Mucosa of gallbladder (tissue), 1 donor: ENCODE measurements around the gene ABCA12. TPM values are rescaled to one million over a fixed set of nuclear protein-coding genes. Genes with fewer than 3 reads are reported as not detected.
A peak's percentile ranks its signal among the peaks of the same experiment; 100 is the strongest.

Experiments used
- DNase-seq: peaks from one replicate; pipeline ENCODE4 v3.0.0-alpha.2; 2020; ENCODE audit warnings: low spot score
- total RNA-seq: library from RNA; stranded (reverse); gene quantifications from one replicate; pipeline ENCODE4 v1.2.1, GENCODE V29; 2021
- donor health status: DM: no; HTN: no; CAD: no.

The ABCA12 gene
- total RNA-seq, 1 donor from 2014 or later: 0.03 TPM

DNA sequence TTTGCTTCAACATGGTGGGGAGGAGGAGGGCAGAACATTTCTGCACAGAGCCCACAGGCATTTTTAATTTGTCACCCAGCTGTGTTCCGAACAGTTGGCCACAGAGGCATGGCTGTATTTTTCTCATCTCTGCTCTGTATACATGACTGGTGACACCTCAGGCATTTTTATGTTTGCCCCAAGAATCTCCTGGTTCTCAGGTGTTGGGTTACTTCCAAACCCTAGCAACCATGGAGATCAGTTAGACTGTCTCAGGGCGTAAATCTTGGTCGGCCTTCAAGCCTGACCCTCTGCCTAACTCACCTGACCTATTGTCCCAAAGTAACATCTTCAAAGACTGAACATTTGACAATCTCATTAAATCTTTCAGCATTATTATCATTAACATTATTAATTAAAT is 100.0 kb downstream of the ABCA12 start:
- no peak for DNase-seq

DNA sequence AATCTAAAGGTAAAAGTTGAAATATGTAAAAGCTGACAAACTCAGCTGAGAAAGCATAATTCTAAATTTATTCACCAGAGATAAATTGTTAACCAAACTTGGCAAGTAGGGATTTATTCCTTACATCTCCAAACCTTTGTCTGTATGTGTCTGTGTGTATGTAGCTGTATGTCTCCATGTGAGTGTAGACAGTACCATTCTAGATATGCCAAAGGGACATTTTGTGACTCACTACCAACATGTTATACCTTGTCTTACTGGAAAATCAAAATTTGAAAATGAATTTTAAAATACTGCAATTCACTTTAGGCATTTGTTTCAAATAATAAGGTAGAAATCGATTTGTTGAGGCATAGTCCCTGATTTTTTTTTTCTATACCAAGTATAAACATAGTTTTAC is 102.1 kb downstream of the ABCA12 start:
- DNase-seq: no peak

DNA sequence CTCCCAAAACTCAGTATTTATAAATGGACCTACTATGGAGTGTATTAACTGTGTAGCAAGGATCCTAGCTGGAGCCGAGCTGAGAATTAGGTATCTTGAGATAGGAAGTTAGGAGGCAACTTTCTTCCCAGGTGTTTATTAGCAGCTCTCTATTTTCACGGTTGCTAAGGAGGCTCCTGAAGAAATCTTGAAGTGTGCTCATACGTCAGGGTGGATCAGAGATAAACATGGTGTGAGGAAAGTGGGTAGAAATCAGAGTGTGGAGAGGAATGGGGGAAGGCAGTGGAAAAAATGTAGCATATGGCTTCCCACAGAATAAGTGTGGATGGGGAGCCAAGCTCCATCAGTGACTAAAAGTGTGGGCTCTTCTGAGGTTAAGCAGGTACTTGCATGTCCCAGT is 104.3 kb downstream of the ABCA12 start:
- DNase-seq: no peak

DNA sequence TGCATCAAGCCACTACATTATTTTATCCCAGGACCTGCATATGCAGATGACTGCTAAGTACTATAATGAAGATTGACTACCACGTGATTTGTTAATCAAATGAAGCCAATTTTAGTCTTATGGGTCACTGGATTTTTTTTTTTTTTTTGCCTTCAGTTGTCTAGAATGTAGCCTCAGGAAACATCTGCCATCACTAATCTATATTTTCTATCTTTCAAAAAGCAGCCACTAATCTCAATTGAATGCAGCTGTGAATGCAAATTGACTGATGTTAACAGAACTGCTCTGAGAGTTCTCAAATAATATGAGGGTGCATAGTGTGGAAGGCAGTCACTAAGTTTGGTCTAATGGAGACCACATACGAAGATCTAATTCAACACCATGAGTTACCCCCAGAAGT is 106.3 kb downstream of the ABCA12 start:
- DNase-seq: no peak

DNA sequence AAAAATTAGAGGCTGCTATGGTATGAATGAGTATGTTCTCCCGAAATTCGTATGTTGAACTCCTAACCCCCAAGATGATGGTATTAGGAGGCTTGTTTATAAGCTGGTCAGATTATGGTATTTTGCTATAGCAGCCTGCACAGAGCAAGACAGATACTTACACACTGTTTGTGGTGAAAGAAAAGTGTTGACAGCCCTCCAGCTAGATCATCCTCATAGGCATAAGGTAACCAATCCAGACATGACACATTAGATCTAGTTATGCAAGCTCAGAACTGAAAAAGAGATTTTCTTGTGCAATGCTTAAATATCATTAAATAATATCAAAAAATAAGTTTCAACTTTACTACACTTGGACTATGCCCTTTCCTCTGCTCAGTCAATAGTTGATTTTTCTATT is 107.1 kb downstream of the ABCA12 start:
- no peak for DNase-seq

DNA sequence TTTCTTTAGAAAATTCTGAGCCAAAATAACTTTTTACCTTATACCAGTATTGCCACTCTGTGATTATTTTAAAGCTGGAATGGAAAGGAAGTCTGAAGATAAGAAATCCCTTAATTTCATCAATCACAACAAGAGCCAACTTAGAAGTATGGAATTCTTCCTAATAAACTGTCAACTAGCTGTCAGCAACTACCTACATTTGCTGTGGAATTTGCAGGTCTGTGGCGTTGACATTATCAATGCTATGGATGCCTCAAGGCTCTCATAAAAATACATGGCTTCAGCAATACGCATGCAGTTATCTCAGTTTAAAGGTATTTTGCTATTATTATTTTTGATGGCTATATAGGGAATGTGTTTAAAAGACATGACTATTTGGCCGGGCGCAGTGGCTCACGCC is 108.5 kb downstream of the ABCA12 start:
- DNase-seq: no peak

DNA sequence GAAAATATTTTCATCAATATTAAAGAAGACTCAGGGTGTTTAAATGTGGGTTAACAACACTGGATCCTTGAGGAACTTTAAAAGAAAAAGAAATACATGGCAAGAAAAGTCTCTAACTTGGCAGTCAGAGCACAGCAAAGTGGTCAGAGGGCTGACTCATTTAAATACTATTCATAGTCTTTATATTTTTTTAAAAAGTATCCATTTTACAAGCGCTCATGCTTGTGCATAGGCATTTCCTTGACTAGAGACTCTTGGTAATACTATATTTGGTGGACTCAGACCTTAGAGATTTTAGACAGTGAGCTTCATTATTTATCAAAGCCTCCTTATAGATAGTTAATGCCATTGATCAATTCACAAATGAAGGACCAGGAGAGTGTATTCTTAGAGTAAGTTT is 110.2 kb downstream of the ABCA12 start:
- DNase-seq: no peak

DNA sequence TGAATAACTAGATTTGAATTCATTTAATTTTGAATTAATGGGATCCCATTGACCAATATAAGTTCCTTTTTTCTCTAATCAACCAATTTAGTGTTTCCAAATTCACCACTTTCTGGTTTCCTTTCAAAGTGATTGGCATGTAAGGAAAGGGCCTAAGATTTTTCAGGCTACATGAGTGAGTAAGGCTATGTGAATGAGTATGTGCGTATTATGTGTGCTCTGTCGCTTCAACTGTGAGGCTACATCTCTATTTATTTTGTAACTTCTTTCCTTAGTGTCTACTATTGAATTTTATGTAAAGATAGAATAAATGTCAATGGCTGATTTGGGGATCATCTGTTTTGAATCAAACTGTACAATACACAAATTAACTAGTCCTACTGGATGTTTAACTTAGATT is 110.6 kb downstream of the ABCA12 start:
- DNase-seq: no peak

DNA sequence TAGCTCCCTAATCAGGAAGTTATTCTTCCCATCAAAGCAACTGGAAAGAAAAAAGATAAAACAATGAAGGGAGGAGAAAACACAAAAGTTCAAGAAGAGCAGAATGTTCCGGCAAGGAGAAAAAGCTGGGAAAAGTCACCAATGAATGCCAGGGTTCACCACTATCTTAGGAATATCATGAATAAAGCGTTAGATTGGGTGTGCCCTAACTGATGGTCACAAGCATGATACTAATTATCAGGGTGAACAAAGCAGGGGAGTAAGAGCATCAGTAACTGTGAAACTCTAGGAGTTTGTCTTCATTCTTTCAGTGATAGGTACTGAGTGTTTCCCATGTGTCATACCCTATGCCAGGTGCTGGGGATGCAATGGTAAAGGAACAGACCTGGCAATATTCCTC is 115.5 kb downstream of the ABCA12 start:
- no peak for DNase-seq

DNA sequence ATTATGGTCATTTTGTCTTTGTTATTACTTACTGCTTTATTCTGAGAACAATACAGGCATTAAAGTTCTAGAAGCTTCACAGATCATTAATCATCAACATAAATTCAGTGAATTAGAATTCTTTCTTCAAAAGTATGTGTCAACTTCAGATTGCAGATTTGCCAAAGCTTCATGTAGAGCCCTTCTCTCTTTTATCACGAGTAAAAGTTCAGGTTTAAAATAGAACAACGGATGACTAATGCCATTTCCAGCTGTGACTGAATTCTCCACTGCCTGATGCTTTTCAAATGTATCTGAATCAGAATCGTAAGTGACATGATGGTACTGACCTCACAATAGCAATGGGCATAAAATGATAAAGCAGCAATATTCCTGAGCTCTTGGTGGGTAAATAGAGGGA is 116.0 kb downstream of the ABCA12 start:
- no peak for DNase-seq

DNA sequence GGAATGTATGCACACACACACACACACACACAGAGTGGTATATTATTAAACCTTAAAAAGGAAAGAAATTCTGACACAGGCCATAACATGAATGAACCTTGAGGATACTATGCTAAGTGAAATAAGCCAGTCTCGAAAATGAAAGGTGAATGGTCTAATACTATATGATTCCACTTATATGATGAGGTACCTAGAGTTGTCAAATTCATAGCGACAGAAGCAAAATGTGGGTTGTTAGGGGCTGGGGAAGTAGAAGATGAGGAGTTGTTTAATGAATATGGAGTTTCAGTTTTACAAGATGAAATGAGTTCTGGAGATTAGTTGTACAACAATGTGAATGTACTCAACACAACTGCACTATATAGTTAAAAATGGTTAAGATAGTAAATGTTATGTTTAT is 118.1 kb downstream of the ABCA12 start:
- DNase-seq: no peak

DNA sequence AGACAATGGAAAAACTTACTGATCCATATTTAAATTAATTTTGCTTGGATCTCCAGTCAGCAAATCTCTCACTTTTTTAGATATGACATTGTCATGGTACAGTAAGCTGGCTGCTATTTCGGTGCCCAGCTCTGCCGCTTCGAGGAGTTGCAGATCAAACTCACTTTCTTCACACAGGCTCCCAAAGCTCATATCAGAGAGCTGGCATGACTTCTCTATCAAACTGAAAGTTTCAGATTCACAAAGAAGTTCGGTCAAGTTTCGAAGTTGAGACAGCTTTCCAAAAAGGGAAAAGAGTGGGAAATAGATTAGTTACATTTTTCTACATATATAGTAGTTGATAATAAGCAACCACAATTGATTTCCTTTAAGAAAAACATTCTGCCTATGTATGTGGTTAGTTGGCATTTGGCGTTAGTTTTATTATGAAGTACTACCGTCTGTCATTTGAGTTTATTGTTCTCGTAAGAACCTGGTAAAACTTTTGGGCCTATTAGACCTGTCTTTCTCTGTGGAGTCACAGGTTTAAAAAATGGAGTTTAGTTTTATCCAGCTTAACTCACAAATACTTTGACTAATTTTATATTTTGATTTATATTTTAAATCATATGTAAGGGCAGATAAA is 118.8 kb downstream of the ABCA12 start:
- DNase-seq: no peak

DNA sequence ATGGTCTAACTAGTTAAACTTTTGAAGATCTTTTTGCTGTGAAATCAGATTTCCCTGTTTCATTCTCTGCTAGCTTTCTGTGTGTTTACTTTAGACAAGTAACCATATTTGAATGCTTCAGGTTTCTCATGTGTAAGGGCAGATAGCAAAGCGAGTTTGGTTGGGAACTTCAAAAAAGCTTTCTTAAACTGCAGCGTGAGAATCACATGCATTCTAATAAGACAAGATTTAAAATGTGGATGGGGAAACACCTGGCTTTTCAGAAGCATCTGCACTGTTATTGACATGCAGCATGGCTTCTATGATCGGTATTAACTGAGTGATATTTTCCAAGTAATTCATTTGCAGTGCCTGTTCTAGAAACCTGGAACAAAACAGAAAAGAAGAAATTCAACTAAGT is 119.3 kb downstream of the ABCA12 start:
- no peak for DNase-seq

DNA sequence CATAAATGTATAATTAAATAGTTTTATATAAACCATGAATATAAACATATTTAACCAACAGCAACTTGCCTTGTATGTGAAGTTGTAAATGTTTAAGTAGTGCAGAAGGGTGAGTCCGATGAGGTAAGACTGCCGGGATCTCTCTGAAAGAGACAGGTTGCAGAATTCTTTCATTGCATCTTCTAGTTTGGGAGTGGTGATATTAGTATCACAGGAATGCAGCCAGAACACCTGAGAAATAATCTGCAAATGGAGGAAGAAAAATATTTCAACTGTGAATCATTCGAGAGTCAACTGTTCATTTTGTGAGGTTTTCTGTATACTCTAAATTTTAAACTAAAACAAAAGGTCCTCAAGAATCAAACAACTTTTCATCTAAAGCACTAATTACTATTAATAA is 123.0 kb downstream of the ABCA12 start:
- no peak for DNase-seq

DNA sequence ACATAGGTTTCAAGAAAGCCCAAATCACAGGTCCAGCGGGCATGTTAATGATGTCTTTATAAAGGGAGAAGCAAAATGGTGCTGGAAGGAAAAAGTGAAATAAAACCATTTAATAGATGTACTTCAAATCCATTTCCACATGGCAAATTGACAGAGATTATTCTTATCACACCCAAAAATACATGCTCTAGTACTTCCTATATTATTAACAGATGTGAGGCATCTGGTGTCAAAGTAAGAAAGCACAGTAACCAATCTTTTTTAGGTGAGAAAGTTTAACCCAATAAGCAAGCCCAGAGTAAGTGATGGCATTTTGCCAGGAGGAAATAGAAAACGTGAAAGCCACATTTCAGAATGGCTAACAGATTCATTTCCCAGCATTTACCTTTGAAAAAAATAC is 128.0 kb downstream of the ABCA12 start:
- DNase-seq: no peak

DNA sequence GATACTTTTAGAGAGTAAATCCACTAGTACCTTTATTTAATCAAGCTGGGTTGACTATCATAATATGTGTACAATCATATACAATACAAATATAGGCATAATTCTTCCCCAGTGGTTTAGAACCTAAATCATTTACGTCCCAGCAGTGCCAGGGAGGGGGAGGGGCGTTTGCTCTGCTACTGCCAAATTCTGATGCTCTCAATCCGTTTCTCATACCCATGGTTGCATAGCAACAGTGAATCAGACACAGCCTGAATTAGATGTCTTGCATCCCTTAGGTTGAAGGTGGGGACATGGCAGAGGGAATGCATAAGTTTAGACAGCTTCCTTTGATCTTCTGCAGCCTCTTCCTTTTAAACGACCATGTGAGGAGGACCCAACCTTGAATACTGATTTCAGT is 135.4 kb downstream of the ABCA12 start:
- no peak for DNase-seq

DNA sequence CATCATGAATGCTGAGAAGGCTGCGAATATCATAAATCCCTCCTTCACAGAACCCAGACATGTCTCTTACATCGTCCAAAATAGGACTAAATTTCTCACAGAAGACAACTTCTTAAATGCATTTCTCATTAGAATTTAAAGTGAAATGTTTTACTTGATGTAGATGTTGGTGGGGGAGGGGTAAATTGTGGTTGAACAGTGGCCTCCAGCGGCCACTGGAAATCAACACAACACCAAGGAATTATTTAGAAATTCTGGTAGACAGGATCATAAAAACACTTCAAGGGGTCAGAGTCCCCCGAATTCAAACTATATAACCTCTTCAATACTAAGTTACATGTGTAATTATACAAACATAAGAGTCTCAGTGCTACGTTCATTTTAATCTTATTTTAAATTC is 135.9 kb downstream of the ABCA12 start:
- peak; percentile 12 for DNase-seq

DNA sequence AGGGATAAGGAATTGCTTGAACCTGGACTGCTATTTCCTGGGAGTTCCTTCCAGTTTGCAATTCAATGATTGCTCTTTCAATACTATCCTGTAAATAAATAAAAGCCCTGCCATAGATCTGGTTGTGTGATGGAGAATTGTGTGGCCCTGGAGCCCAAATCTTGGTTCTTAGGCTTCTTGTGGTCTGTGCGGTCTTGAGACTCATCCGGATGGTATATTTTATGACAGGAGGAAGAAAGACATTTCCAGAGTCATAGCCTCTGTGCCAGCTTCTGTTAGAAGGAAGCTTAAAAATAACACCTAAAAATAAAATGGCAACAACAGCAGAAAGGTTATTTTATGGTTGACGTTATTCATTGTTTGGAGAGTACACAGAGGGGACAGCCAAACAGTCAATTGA is 137.7 kb downstream of the ABCA12 start:
- no peak for DNase-seq

DNA sequence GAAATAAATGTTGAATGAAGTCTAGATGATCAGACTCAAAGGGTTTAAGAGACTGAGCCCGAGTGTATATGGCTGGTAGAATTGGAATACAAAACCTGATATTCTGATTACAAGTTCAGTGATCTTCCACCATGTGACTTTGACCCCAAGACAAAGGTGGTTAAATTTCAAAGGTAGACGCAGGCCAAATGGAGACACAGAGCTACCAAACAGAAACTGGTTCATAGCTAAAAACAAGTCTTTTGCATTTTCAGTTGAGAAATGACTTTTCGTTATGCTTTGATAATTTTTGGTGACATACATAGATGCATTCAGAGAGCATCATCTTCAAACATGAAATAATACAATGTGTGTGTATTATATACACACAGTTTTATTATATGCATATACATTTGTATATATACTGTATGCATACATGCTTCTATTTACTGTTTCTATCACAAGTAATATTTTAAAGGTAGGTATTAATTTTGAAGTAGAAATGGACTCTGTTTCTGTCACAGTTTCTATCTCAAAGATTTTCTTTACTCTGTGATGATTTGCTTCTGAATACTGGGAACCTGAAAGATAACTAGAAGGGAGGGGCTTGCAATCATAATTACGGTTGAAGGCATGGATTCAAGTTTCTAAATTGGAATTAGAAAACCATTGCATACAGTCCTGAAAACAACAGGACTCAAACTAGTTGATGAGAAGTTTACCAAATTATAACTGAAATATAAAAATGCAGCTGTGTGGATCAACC is 142.3 kb downstream of the ABCA12 start:
- DNase-seq: no peak

DNA sequence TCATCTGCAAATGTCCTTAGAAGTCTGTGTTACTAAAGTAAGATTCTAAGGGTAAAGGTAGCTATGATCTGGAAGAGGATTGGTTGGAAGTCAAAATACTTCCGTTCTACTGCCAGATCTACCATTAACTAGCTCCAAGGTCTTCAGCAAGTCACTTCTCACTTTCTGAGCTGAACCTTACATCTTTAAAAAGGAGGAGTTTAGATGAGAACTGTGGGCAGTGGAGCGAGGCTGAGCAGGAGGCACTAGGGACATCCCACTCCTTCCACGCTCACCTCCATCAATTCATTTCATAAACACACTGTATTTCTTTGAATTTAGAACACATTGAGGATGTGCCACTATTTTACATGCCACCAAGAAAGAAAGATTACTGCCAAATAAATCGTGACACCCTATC is 143.0 kb downstream of the ABCA12 start:
- no peak for DNase-seq

DNA sequence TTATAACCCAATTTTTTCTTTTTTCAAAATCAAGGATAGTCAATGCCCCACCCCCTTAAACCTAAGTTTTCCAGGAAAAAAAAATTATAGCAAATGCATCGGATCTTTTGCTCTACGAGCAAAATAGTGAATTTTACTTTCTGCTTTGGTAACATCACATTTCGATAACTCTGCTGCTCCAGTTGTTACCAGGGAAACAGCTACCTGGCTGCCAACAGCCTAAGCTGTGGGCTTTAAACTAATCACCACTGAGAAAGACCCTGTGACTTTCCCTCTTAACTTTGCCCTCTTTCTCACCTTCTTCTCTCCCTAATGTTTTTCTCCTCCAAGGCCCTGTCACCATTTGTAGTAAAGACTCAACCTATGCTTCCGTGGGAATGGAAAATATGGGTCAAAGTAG is 145.5 kb downstream of the ABCA12 start:
- no peak for DNase-seq

DNA sequence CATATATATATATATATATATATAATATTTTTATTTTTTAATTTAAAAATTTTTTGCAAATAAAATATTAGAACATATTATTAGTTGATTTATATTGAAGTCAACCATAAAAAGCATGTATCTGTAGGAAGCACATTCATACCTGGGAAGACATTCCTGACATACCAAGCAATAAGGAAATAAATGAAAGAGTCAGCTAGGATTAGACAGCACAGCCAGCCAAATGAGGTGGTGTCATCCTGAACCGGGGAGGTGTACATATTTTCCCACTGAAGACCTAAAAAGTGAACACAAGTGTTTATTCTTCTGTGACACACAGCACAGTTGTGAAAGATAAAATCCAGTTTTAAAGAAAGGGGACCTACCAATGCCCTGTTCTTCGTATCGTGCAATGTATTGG is 149.2 kb downstream of the ABCA12 start:
- DNase-seq: no peak

DNA sequence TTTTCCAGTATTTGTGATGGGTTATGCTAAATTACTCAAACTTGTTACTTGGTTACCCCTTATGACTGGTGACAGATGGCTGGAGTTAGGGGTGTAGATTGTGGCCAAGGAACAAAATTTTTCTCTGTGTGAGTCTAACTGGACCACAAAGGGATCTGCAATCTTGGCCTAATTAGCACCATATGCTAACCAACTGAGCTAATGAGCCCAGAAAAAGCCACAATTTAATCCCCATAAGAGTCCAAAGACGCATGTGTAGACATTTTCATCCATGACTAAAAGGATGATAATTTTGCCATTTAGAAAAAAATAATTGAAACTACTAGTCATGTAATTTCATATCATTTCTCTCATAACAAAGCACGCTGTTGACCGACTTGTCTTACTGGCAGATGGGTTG is 151.2 kb downstream of the ABCA12 start:
- DNase-seq: no peak

DNA sequence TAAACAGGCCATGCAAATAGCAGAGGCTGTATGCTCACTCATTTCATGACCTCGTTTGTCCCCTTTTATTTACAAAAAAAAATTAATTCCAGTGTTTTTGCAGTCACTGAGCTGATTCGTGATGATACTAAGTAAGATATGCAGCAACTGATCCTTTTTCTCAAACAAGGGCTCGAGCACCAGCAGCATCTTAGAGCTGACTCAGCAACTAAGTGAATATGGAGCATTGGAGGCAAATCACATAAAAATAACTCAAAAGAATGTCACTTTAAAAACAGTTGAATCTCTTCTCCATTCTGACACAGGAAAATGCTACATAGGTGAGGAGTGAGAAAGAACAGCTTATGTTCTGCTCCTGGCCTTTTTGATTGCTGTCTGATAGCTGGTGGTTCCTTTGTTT is 152.8 kb downstream of the ABCA12 start:
- DNase-seq: no peak
